Suprapubic skin (tissue), 4 donors: ENCODE results near the gene UVRAG.
"Not testable (repeated sequence)": the region's sequence is repeated elsewhere in the genome, so short reads cannot be mapped to it uniquely, and the experiment has no call there.

ENCODE experiments used
- CTCF ChIP-seq, 2 donors: fragments of 200-600 bp in 1 of 2; fragments of 450-650 bp in 1 of 2; sonication (generic) in 1 of 2; IDR thresholded peaks; one replicate each; pipeline ENCODE4 v1.5.1; 2016 to 2019; ENCODE audit warnings: antibody characterized with exemption in 2 of 2, mild to moderate bottlenecking in 1 of 2, moderate library complexity in 1 of 2
- POLR2A ChIP-seq, 2 donors: fragments of 450-650 bp; IDR thresholded peaks; one replicate each; pipeline ENCODE4 v1.6.1; 2017; ENCODE audit warnings: antibody characterized with exemption in 2 of 2, mild to moderate bottlenecking in 2 of 2, moderate library complexity in 2 of 2
- POLR2AphosphoS5 ChIP-seq, 3 donors: sonication (generic); formaldehyde crosslinking; IDR thresholded peaks; one replicate each; pipeline ENCODE4 v1.6.1; 2017; ENCODE audit warnings: antibody characterized with exemption in 3 of 3

DNA sequence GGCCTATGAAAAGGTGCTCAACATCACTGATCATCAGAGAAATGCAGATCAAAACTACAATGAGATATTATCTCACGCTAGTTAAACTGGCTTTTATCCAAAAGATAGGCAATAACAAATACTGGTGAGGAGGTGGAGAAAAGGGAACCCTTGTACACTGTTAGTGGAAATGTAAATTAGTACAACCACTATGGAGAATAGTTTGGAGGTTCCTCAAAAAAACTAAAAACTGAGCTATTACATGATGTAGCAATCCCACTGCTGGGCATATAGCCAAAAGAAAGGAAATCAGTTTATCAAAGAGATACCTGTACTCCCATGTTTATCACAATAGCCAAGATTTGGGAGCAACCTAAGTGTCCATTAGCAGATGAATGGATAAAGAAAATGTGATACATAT, 118.7 kb downstream of the UVRAG start:
- not testable (repeated sequence) for TF ChIP-seq CTCF, POLR2A, POLR2AphosphoS5 (IDR thresholded peaks at IDR 0.05)
